Smooth muscle cell (in vitro differentiated cells): Measurements from ENCODE around the gene RXRA. TPM values are rescaled to one million over a fixed set of nuclear protein-coding genes. Genes with fewer than 3 reads are reported as not detected.

ENCODE experiments used
- DNase-seq: peaks from one replicate; lab custom pipeline; 2025; ENCODE audit not compliant: unreplicated experiment; lab: John Stamatoyannopoulos, UW
- H2AFZ ChIP-seq: fragments of 200-600 bp; sonication (generic); 2 replicates; pipeline ENCODE4 v1.6.0; 2016; ENCODE audit warnings: antibody characterized with exemption, low read depth, mild to moderate bottlenecking
- H3F3A ChIP-seq: fragments of 200-600 bp; sonication (generic); 2 replicates; pipeline ENCODE4 v1.6.0; 2017; ENCODE audit warnings: antibody characterized with exemption, low read depth
- H3K27ac ChIP-seq: fragments of 200-600 bp; sonication (generic); 2 replicates; pipeline ENCODE4 v1.5.1; 2016; ENCODE audit warnings: low read depth, mild to moderate bottlenecking
- H3K27me3 ChIP-seq: fragments of 200-600 bp; sonication (generic); 2 replicates; pipeline ENCODE4 v1.6.1; 2016; ENCODE audit warnings: low read depth, mild to moderate bottlenecking
- H3K36me3 ChIP-seq: fragments of 200-600 bp; sonication (generic); 2 replicates; pipeline ENCODE4 v1.5.1; 2016; ENCODE audit warnings: low read depth
- H3K4me1 ChIP-seq: fragments of 200-600 bp; sonication (generic); 2 replicates; pipeline ENCODE4 v1.5.1; 2016; ENCODE audit warnings: low read depth
- H3K4me2 ChIP-seq: fragments of 200-600 bp; sonication (generic); 2 replicates; pipeline ENCODE4 v1.6.0; 2016; ENCODE audit warnings: mild to moderate bottlenecking
- H3K4me3 ChIP-seq: fragments of 200-600 bp; sonication (generic); 2 replicates; pipeline ENCODE4 v1.5.1; 2016; ENCODE audit warnings: mild to moderate bottlenecking
- H3K79me2 ChIP-seq: fragments of 200-600 bp; sonication (generic); 2 replicates; pipeline ENCODE4 v1.6.0; 2016; ENCODE audit warnings: low read depth, mild to moderate bottlenecking
- H3K9ac ChIP-seq: fragments of 200-600 bp; sonication (generic); 2 replicates; pipeline ENCODE4 v1.6.0; 2016; ENCODE audit warnings: low read depth
- H3K9me3 ChIP-seq: fragments of 200-600 bp; sonication (generic); replicated peaks from 2 replicates; pipeline ENCODE4 v1.5.1; 2016; ENCODE audit warnings: low read depth
- H4K20me1 ChIP-seq: fragments of 200-600 bp; sonication (generic); 2 replicates; pipeline ENCODE4 v1.6.0; 2016; ENCODE audit warnings: low read depth
- CTCF ChIP-seq: fragments of 200-600 bp; sonication (generic); IDR thresholded peaks from 2 replicates; pipeline ENCODE4 v1.5.1; 2017; ENCODE audit warnings: borderline replicate concordance, mild to moderate bottlenecking, antibody characterized with exemption; ENCODE audit not compliant: insufficient read depth, poor library complexity, severe bottlenecking
- WGBS: methylation state at CpG from one replicate; pipeline ENCODE4 v1.1.7; 2016; ENCODE audit warnings: low lambda C conversion rate; 5-methylcytosine and 5-hydroxymethylcytosine counted together
- polyA plus RNA-seq: library from polyadenylated mRNA; unstranded; fragments of >200 nt; fragmentation: Nextera tagmentation; extraction: Ambion mirVana; gene quantifications from 2 replicates; pipeline ENCODE4 v1.2.1, GENCODE V29; 2016
- total RNA-seq: library from RNA; depleted of rRNA; stranded (reverse); fragments of >200 nt; gene quantifications from 2 replicates; pipeline ENCODE4 v1.2.3, GENCODE V29; 2014

Gene RXRA
- total and polyA plus RNA-seq, 2 experiments from 2014 or later, result 8.9 to 23.1 TPM

GRCh38 chr9:134339183-134339806 is 13.0 kb downstream of the RXRA start:
- H3K9ac ChIP-seq, result no peak overlapping the region
- H3K36me3 ChIP-seq, result no peaks in the 10 kb centered on the region
- no peaks in the 10 kb centered on the region for H3K9me3 ChIP-seq
- H2AFZ ChIP-seq, result no peak overlapping the region
- WGBS, result 80% methylated on average over 17 of the region's 17 CpGs
- peaks cover 100% of the 10 kb centered on the region for H4K20me1 ChIP-seq
- H3K79me2 ChIP-seq, result peaks cover 96% of the 10 kb centered on the region
- no peak overlapping the region for H3K27ac ChIP-seq
- H3K4me1 ChIP-seq, result peaks cover 5% of the 10 kb centered on the region
- no peak for TF ChIP-seq CTCF
- no peaks in the 10 kb centered on the region for H3K27me3 ChIP-seq
- no peaks in the 10 kb centered on the region for H3F3A ChIP-seq
- H3K4me3 ChIP-seq, result no peak overlapping the region
- no peak for DNase-seq
- H3K4me2 ChIP-seq, result no peak overlapping the region

- Histone ChIP-seq H3K27ac (no peak overlapping the region), H3K9me3 (no peaks in the 10 kb centered on the region), H3K4me2 (no peak overlapping the region), H3K4me1 (peaks cover 5% of the 10 kb centered on the region), H4K20me1 (peaks cover 100% of the 10 kb centered on the region), H2AFZ (no peak overlapping the region), H3K27me3 (no peaks in the 10 kb centered on the region), H3K9ac (no peak overlapping the region), H3K4me3 (no peak overlapping the region), H3K79me2 (peaks cover 96% of the 10 kb centered on the region), H3K36me3 (no peaks in the 10 kb centered on the region), H3F3A (no peaks in the 10 kb centered on the region)
- no peak for TF ChIP-seq CTCF
- 95% methylated on average over 28 of the region's 28 CpGs for WGBS
- DNase-seq, result no peak
These were observed 14.4 kb downstream of the RXRA start for GRCh38 chr9:134340475-134341160.

- no peak overlapping the region for H3K27ac ChIP-seq
- H3K4me2 ChIP-seq, result no peak overlapping the region
- H2AFZ ChIP-seq, result no peak overlapping the region
- no peak overlapping the region for H3K9ac ChIP-seq
- no peaks in the 10 kb centered on the region for H3K27me3 ChIP-seq
- 91% methylated on average over 9 of the region's 9 CpGs for WGBS
- H3K79me2 ChIP-seq, result peaks cover 96% of the 10 kb centered on the region
- no peak for DNase-seq
- no peak overlapping the region for H3K4me3 ChIP-seq
- no peak for TF ChIP-seq CTCF
- H3K4me1 ChIP-seq, result peaks cover 5% of the 10 kb centered on the region
- no peaks in the 10 kb centered on the region for H3K36me3 ChIP-seq
- no peaks in the 10 kb centered on the region for H3K9me3 ChIP-seq
- H4K20me1 ChIP-seq, result peaks cover 100% of the 10 kb centered on the region
- H3F3A ChIP-seq, result no peaks in the 10 kb centered on the region
These were observed 15.1 kb downstream of the RXRA start for GRCh38 chr9:134341306-134341705.
